HepG2 (cell line): ENCODE data around the gene PNKD.

Source experiments
- MZF1 ChIP-seq: sonication (generic); formaldehyde crosslinking; IDR thresholded peaks from 2 replicates; pipeline ENCODE4 v1.8.1; 2023; ENCODE audit warnings: mild to moderate bottlenecking, missing genetic modification reagents, borderline replicate concordance
- SRF ChIP-seq: IDR thresholded peaks from 2 replicates; pipeline ENCODE4 v1.6.1; 2011; ENCODE audit warnings: mild to moderate bottlenecking, low read depth, low read length, moderate library complexity
- ZNF275 ChIP-seq: sonication (generic); formaldehyde crosslinking; IDR thresholded peaks from 2 replicates; pipeline ENCODE4 v1.8.0; 2022; ENCODE audit warnings: missing genetic modification reagents, mild to moderate bottlenecking, inconsistent platforms, borderline replicate concordance
- TF ChIP-seq, protein P1 (sequence below): sonication (generic); formaldehyde crosslinking; IDR thresholded peaks from 2 replicates; pipeline ENCODE4 v1.5.0; 2020; ENCODE audit warnings: mild to moderate bottlenecking, missing genetic modification reagents, moderate library complexity
- TF ChIP-seq, protein P2 (sequence below), 2 experiments: sonication (generic) in 1 of 2; formaldehyde crosslinking in 1 of 2; IDR thresholded peaks; 2 replicates each; pipeline versions ENCODE4 v1.6.1 to v1.9.0; 2014 to 2022; ENCODE audit warnings: antibody characterized with exemption in 1 of 2, borderline replicate concordance in 1 of 2, inconsistent platforms in 1 of 2, low read depth in 1 of 2, missing genetic modification reagents in 1 of 2

GRCh38 chr2:218322768-218323525 is 52.6 kb downstream of the PNKD start:
- TF ChIP-seq, protein P1, sequence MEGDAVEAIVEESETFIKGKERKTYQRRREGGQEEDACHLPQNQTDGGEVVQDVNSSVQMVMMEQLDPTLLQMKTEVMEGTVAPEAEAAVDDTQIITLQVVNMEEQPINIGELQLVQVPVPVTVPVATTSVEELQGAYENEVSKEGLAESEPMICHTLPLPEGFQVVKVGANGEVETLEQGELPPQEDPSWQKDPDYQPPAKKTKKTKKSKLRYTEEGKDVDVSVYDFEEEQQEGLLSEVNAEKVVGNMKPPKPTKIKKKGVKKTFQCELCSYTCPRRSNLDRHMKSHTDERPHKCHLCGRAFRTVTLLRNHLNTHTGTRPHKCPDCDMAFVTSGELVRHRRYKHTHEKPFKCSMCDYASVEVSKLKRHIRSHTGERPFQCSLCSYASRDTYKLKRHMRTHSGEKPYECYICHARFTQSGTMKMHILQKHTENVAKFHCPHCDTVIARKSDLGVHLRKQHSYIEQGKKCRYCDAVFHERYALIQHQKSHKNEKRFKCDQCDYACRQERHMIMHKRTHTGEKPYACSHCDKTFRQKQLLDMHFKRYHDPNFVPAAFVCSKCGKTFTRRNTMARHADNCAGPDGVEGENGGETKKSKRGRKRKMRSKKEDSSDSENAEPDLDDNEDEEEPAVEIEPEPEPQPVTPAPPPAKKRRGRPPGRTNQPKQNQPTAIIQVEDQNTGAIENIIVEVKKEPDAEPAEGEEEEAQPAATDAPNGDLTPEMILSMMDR (CRISPR knock-in tag) = peak; percentile 32
- no peak for TF ChIP-seq SRF
- TF ChIP-seq ZNF275 (CRISPR knock-in tag) = 0 out of 2 replicates have a peak, but pooled peaks have one; percentile 73
- TF ChIP-seq MZF1 (CRISPR knock-in tag) = no peak
- TF ChIP-seq, protein P2, sequence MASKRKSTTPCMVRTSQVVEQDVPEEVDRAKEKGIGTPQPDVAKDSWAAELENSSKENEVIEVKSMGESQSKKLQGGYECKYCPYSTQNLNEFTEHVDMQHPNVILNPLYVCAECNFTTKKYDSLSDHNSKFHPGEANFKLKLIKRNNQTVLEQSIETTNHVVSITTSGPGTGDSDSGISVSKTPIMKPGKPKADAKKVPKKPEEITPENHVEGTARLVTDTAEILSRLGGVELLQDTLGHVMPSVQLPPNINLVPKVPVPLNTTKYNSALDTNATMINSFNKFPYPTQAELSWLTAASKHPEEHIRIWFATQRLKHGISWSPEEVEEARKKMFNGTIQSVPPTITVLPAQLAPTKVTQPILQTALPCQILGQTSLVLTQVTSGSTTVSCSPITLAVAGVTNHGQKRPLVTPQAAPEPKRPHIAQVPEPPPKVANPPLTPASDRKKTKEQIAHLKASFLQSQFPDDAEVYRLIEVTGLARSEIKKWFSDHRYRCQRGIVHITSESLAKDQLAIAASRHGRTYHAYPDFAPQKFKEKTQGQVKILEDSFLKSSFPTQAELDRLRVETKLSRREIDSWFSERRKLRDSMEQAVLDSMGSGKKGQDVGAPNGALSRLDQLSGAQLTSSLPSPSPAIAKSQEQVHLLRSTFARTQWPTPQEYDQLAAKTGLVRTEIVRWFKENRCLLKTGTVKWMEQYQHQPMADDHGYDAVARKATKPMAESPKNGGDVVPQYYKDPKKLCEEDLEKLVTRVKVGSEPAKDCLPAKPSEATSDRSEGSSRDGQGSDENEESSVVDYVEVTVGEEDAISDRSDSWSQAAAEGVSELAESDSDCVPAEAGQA (IDR thresholded peaks at IDR 0.05; ENCODE audit: low read depth) = no peak
- TF ChIP-seq, protein P2 (CRISPR knock-in tag; IDR thresholded peaks at IDR 0.05; ENCODE audit: borderline replicate concordance) = 0 out of 2 replicates have a peak, but pooled peaks have one; percentile 67
